Measurements from ENCODE around the gene XPO6. TPM values are rescaled to one million over a fixed set of nuclear protein-coding genes. Genes with fewer than 3 reads are reported as not detected.

The XPO6 gene
- total RNA-seq, 1 experiment from 2014 or later: 124 TPM

DNA sequence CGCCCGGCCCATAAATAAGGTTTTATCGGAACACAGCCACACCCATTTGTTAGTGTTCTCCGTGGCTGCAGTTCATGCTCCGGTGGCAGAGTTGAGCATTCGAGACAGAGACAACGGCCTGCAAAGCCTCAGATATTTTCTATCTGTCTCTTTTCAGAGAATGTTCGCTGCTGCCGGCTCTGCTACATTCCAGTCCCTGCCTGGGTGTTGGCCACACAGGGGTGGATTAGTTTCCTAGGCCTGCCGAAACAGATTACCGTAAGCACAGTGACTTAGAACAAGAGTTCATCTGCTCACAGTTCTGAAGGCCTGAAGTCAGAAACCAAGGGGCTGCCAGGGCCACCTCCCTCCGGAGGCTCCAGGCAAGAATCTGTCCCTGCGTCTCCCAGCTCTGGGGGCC, 129.1 kb downstream of the XPO6 start:
- Histone ChIP-seq H3K79me2 (ENCODE audit: insufficient read depth, low read length) (no peaks in the 10 kb centered on the region), H3K23ac (ENCODE audit: insufficient read length, low read depth, low read length) (no peak overlapping the region), H2BK120ac (ENCODE audit: low read depth, low read length, poor library complexity, severe bottlenecking) (no peak overlapping the region), H4K20me1 (ENCODE audit: control insufficient read depth, insufficient read depth, insufficient read length) (no peaks in the 10 kb centered on the region), H3K4me2 (ENCODE audit: insufficient read depth, insufficient read length, low read length) (no peak overlapping the region), H2BK12ac (ENCODE audit: insufficient read length, low read depth, low read length) (no peak overlapping the region), H2BK20ac (ENCODE audit: low read depth, low read length, poor library complexity, severe bottlenecking) (no peak overlapping the region), H3K18ac (ENCODE audit: insufficient read length, low read depth, low read length) (no peak overlapping the region), H3K4ac (ENCODE audit: low read depth, low read length) (no peak overlapping the region), H3K9ac (ENCODE audit: extremely low read depth, insufficient read length, low read length) (no peak overlapping the region), H2AFZ (ENCODE audit: low read length) (no peak overlapping the region), H3K56ac (ENCODE audit: insufficient read length, low read depth, low read length) (no peak overlapping the region), H3T11ph (ENCODE audit: low read length) (no peak overlapping the region), H3K23me2 (ENCODE audit: insufficient read length, low read depth, low read length, poor library complexity, severe bottlenecking) (no peaks in the 10 kb centered on the region), H4K91ac (ENCODE audit: insufficient read length, low read depth, low read length) (no peak overlapping the region), H4K8ac (replicated peaks; ENCODE audit: insufficient read length, low read depth, low read length) (no peak overlapping the region), H3K27me3 (ENCODE audit: insufficient read depth, low read length) (no peaks in the 10 kb centered on the region), H3K79me1 (ENCODE audit: insufficient read depth, low read depth, low read length, poor library complexity, severe bottlenecking) (no peaks in the 10 kb centered on the region), H3K27ac (ENCODE audit: insufficient read length, low read depth, low read length) (no peak overlapping the region), H3K14ac (ENCODE audit: insufficient read depth, low read length) (no peak overlapping the region; the same call in 1 of the 2 replicates), H2AK5ac (ENCODE audit: insufficient read length, low read length) (no peak overlapping the region), H2BK15ac (ENCODE audit: low read depth, low read length) (no peak overlapping the region), H3K9me3 (ENCODE audit: control insufficient read depth, low read depth, low read length) (no peaks in the 10 kb centered on the region), H2BK5ac (ENCODE audit: insufficient read length, low read length) (no peak overlapping the region), H3K4me1 (ENCODE audit: insufficient read depth, low read length) (no peaks in the 10 kb centered on the region), H4K5ac (ENCODE audit: insufficient read length, low read depth, low read length) (no peak overlapping the region)
- DNase-seq: no peak
- H3K27me3 Mint-ChIP-seq (ENCODE audit: low read depth): peaks cover 4% of the 10 kb centered on the region
- peaks cover 0 to 2% of the 10 kb centered on the region in 2 experiments; a peak in 1 of 4 replicates for H3K4me1 Mint-ChIP-seq
- H3K27ac Mint-ChIP-seq: no peak overlapping the region
- no peak overlapping the region for H3K4me3 Mint-ChIP-seq
- no peaks in the 10 kb centered on the region for H3K36me3 Mint-ChIP-seq (ENCODE audit: insufficient read depth in 1 of 3, low read depth in 3 of 3)
- H3K9me3 Mint-ChIP-seq: no peaks in the 10 kb centered on the region
- TF ChIP-seq, protein P1, sequence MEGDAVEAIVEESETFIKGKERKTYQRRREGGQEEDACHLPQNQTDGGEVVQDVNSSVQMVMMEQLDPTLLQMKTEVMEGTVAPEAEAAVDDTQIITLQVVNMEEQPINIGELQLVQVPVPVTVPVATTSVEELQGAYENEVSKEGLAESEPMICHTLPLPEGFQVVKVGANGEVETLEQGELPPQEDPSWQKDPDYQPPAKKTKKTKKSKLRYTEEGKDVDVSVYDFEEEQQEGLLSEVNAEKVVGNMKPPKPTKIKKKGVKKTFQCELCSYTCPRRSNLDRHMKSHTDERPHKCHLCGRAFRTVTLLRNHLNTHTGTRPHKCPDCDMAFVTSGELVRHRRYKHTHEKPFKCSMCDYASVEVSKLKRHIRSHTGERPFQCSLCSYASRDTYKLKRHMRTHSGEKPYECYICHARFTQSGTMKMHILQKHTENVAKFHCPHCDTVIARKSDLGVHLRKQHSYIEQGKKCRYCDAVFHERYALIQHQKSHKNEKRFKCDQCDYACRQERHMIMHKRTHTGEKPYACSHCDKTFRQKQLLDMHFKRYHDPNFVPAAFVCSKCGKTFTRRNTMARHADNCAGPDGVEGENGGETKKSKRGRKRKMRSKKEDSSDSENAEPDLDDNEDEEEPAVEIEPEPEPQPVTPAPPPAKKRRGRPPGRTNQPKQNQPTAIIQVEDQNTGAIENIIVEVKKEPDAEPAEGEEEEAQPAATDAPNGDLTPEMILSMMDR (conservative IDR thresholded peaks at IDR 0.05): no peak
- WGBS (ENCODE audit: extremely low coverage, insufficient read length, low lambda C conversion rate): no CpG with 5 or more reads among the region's 13 CpGs

Measured in H9 (cell line).